ENCODE measurements around the gene BEST1.
"Not testable (repeated sequence)": the region's sequence is repeated elsewhere in the genome, so short reads cannot be mapped to it uniquely, and the experiment has no call there.

BEST1 gene

GRCh38 chr11:61964666-61965271, 14.6 kb downstream of the BEST1 start:
- not testable (repeated sequence) for DNase-seq

- peak; percentile 46 for DNase-seq
Measured at GRCh38 chr11:61966734-61967115, 16.6 kb downstream of the BEST1 start.

GRCh38 chr11:61967116-61967923, 17.2 kb downstream of the BEST1 start, which contains the start of gene FTH1:
FTH1 (minus strand) TSS chr11:61967634; CDS start chr11:61967425, 209 bp downstream.
- peak; percentile 94 for DNase-seq

- DNase-seq = peak; percentile 89
Measured at GRCh38 chr11:61967924-61968757, 18.0 kb downstream of the BEST1 start.

GRCh38 chr11:61968758-61969390, 18.7 kb downstream of the BEST1 start:
- DNase-seq = no peak

GRCh38 chr11:61969391-61969758, 19.2 kb downstream of the BEST1 start:
- no peak for DNase-seq

- DNase-seq = no peak
Measured at GRCh38 chr11:61969838-61970662, 19.9 kb downstream of the BEST1 start.

GRCh38 chr11:61971248-61972111, 21.3 kb downstream of the BEST1 start:
- DNase-seq = peak; percentile 85

GRCh38 chr11:61972112-61972671, 22.0 kb downstream of the BEST1 start:
- DNase-seq = no peak

GRCh38 chr11:61972672-61973475, 22.7 kb downstream of the BEST1 start:
- DNase-seq = no peak

- no peak for DNase-seq
Measured at GRCh38 chr11:61973476-61974162, 23.5 kb downstream of the BEST1 start.

- DNase-seq = no peak
Measured at GRCh38 chr11:61974766-61975631, 24.8 kb downstream of the BEST1 start.

GRCh38 chr11:61975638-61976419, 25.7 kb downstream of the BEST1 start:
- no peak for DNase-seq

- no peak for DNase-seq
Measured at GRCh38 chr11:61976420-61976800, 26.3 kb downstream of the BEST1 start.

- DNase-seq = no peak
Measured at GRCh38 chr11:61976813-61977475, 26.8 kb downstream of the BEST1 start.
